HCT116 (cell line): ENCODE data around the gene MLC1. TPM values are rescaled to one million over a fixed set of nuclear protein-coding genes. Genes with fewer than 3 reads are reported as not detected.

ENCODE experiments used
- ATAC-seq: fragments of 200-7000 bp; cut with Tn5 transposase; 2 replicates; pipeline ENCODE4 v1.9.1; 2020; ENCODE audit warnings: mild to moderate bottlenecking, moderate library complexity
- BruUV-seq: library from RNA; stranded (reverse); fragments of 400-500 nt; replicated peaks from 2 replicates; lab custom pipeline; 2021; lab: Mats Ljungman, UMichigan
- CTCF ChIA-PET: fragments of 300-600 bp; sonication (Branson Sonifier 250); formaldehyde crosslinking; loops from one replicate; lab custom pipeline; 2021; ENCODE audit warnings: antibody characterized with exemption; lab: Charles Lee
- POLR2A ChIA-PET: fragments of 300-600, 350-600 bp; sonication (Branson Sonifier 250); formaldehyde crosslinking; loops from one replicate; lab custom pipeline; 2021; ENCODE audit warnings: antibody characterized with exemption; lab: Charles Lee
- RAD21 ChIA-PET, 2 experiments: fragments of 300-600 bp; sonication (Branson Sonifier 250); formaldehyde crosslinking; loops; one replicate each; lab custom pipeline; 2023; ENCODE audit warnings: low total read pairs in 2 of 2; ENCODE audit not compliant: uncharacterized antibody in 2 of 2, unreplicated experiment in 2 of 2, low non-redundant PET in 1 of 2; lab: Charles Lee
- DNase-seq: peaks from one replicate; pipeline ENCODE4 v3.0.0-alpha.2; 2010; ENCODE audit warnings: low read depth, low spot score
- H2AFZ ChIP-seq: fragments of 200-600 bp; shearing (Covaris generic), sonication (generic); 2 replicates; pipeline ENCODE4 v1.6.1; 2017; ENCODE audit warnings: low read depth, mixed run types, mixed read lengths, antibody characterized with exemption, low read length; ENCODE audit not compliant: poor library complexity, severe bottlenecking
- H3K27ac ChIP-seq: 2 replicates; pipeline ENCODE4 v1.5.1; 2012; ENCODE audit warnings: low read depth, low read length
- H3K27me3 ChIP-seq: fragments of 200-600 bp; sonication (generic); 2 replicates; pipeline ENCODE4 v1.6.1; 2016; ENCODE audit warnings: mixed run types, low read length, mixed read lengths; ENCODE audit not compliant: insufficient read depth
- H3K36me3 ChIP-seq, 2 experiments: fragments of 200-500 bp in 1 of 2; fragments of 200-600 bp in 1 of 2; sonication (Bioruptor generic) in 1 of 2; sonication (generic) in 1 of 2; 2 replicates each; pipeline versions ENCODE4 v1.5.1 to v1.6.1; 2014 to 2016; ENCODE audit warnings: low read length in 2 of 2, inconsistent platforms in 1 of 2, mixed read lengths in 1 of 2, mixed run types in 1 of 2; ENCODE audit not compliant: insufficient read depth in 2 of 2, control insufficient read depth in 1 of 2
- H3K4me1 ChIP-seq, 2 experiments: fragments of 200-600 bp in 1 of 2; sonication (generic) in 1 of 2; 2 replicates each; pipeline versions ENCODE4 v1.5.1 to v1.6.1; 2012 to 2017; ENCODE audit warnings: low read length in 2 of 2, inconsistent platforms in 1 of 2, mild to moderate bottlenecking in 1 of 2, mixed read lengths in 1 of 2, mixed run types in 1 of 2, moderate library complexity in 1 of 2; ENCODE audit not compliant: insufficient read depth in 2 of 2, control insufficient read depth in 1 of 2
- H3K4me2 ChIP-seq: fragments of 200-600 bp; sonication (generic); 2 replicates; pipeline ENCODE4 v1.6.1; 2017; ENCODE audit warnings: mixed run types, low read length, mixed read lengths
- H3K4me3 ChIP-seq, 2 experiments: fragments of 200-600 bp in 1 of 2; sonication (generic) in 1 of 2; replicated peaks in 1 of 2; 2 replicates each; pipeline ENCODE4 v1.5.1; 2011 to 2016; ENCODE audit warnings: low read length in 2 of 2, control low read depth in 1 of 2, low read depth in 1 of 2, mild to moderate bottlenecking in 1 of 2, mixed read lengths in 1 of 2, mixed run types in 1 of 2
- H3K79me2 ChIP-seq: fragments of 200-600 bp; sonication (generic); 2 replicates; pipeline ENCODE4 v1.6.1; 2017; ENCODE audit warnings: mild to moderate bottlenecking, mixed run types, low read length, moderate library complexity, mixed read lengths; ENCODE audit not compliant: insufficient read depth
- H3K9ac ChIP-seq: fragments of 200-600 bp; sonication (generic); 2 replicates; pipeline ENCODE4 v1.6.1; 2016; ENCODE audit warnings: low read length, mixed read lengths
- H3K9me2 ChIP-seq: fragments of 200-600 bp; sonication (generic), shearing (Covaris generic); 2 replicates; pipeline ENCODE4 v1.6.1; 2017; ENCODE audit warnings: mixed run types, mild to moderate bottlenecking, moderate library complexity; ENCODE audit not compliant: insufficient read depth
- H3K9me3 ChIP-seq, 2 experiments: fragments of 200-500 bp in 1 of 2; fragments of 200-600 bp in 1 of 2; sonication (Bioruptor generic) in 1 of 2; sonication (generic) in 1 of 2; 2 replicates each; pipeline ENCODE4 v1.6.1; 2014 to 2017; ENCODE audit warnings: low read length in 2 of 2, mixed read lengths in 2 of 2, inconsistent platforms in 1 of 2, low read depth in 1 of 2, mild to moderate bottlenecking in 1 of 2, mixed run types in 1 of 2, moderate library complexity in 1 of 2; ENCODE audit not compliant: control insufficient read depth in 1 of 2, insufficient read depth in 1 of 2
- H4K20me1 ChIP-seq: fragments of 200-600 bp; sonication (generic), shearing (Covaris generic); 2 replicates; pipeline ENCODE4 v1.6.1; 2017; ENCODE audit warnings: mixed run types, mild to moderate bottlenecking, moderate library complexity; ENCODE audit not compliant: insufficient read depth
- EGR1 ChIP-seq: IDR thresholded peaks from 2 replicates; pipeline ENCODE4 v1.6.1; 2012; ENCODE audit warnings: low read depth
- ELF1 ChIP-seq: IDR thresholded peaks from 2 replicates; pipeline ENCODE4 v1.6.1; 2012; ENCODE audit warnings: low read depth, borderline replicate concordance
- EZH2 ChIP-seq: fragments of 200-600 bp; sonication (generic); IDR thresholded peaks from 2 replicates; pipeline ENCODE4 v1.6.1; 2017; ENCODE audit warnings: antibody characterized with exemption, mixed run types
- EZH2phosphoT487 ChIP-seq: fragments of 200-600 bp; IDR thresholded peaks from 2 replicates; pipeline ENCODE4 v1.6.1; 2018; ENCODE audit warnings: antibody characterized with exemption, borderline replicate concordance
- FOSL1 ChIP-seq: IDR thresholded peaks from 2 replicates; pipeline ENCODE4 v1.6.1; 2012; ENCODE audit warnings: low read depth
- JUND ChIP-seq: IDR thresholded peaks from 2 replicates; pipeline ENCODE4 v1.6.1; 2012
- MAX ChIP-seq: IDR thresholded peaks from 2 replicates; pipeline ENCODE4 v1.6.1; 2012
- POLR2AphosphoS5 ChIP-seq: IDR thresholded peaks from 2 replicates; pipeline ENCODE4 v1.6.1; 2011; ENCODE audit warnings: mild to moderate bottlenecking, low read depth, low read length, moderate library complexity
- RAD21 ChIP-seq: IDR thresholded peaks from 2 replicates; pipeline ENCODE4 v1.6.1; 2012; ENCODE audit warnings: low read depth, mild to moderate bottlenecking
- SRF ChIP-seq: IDR thresholded peaks from 2 replicates; pipeline ENCODE4 v1.6.1; 2012; ENCODE audit warnings: low read depth
- TCF7L2 ChIP-seq: IDR thresholded peaks from 2 replicates; pipeline ENCODE4 v1.7.0; 2011; ENCODE audit warnings: borderline replicate concordance, inconsistent platforms; ENCODE audit not compliant: insufficient read depth, insufficient read length; ENCODE audit errors: extremely low read depth
- YY1 ChIP-seq: IDR thresholded peaks from 2 replicates; pipeline ENCODE4 v1.6.1; 2011; ENCODE audit warnings: low read length, low read depth, moderate library complexity, mild to moderate bottlenecking; ENCODE audit not compliant: insufficient replicate concordance; ENCODE audit errors: extremely low read depth
- ZBTB33 ChIP-seq: IDR thresholded peaks from 2 replicates; pipeline ENCODE4 v1.6.1; 2011; ENCODE audit warnings: mild to moderate bottlenecking, low read length, moderate library complexity; ENCODE audit not compliant: insufficient replicate concordance; ENCODE audit errors: extremely low read depth
- ZFX ChIP-seq: fragments of 450-650 bp; IDR thresholded peaks from 2 replicates; pipeline ENCODE4 v1.6.1; 2017
- intact Hi-C: fragments of 100-400 bp; cut with micrococcal nuclease; formaldehyde crosslinking; loops from 2 replicates; pipeline ENCODE4 v1.10.0; 2022
- total RNA-seq: library from RNA; stranded (reverse); gene quantifications from one replicate; pipeline ENCODE4 v1.2.1, GENCODE V29; 2021; ENCODE audit not compliant: unreplicated experiment
- TF ChIP-seq, protein P1 (sequence below): IDR thresholded peaks from 2 replicates; pipeline ENCODE4 v1.6.1; 2012

MLC1 gene
- total RNA-seq, 1 experiment from 2014 or later, result not detected

GRCh38 chr22:50035131-50035881, 49.9 kb downstream of the MLC1 start:
- Histone ChIP-seq H3K9ac (no peak overlapping the region), H3K79me2 (no peaks in the 10 kb centered on the region), H3K4me2 (no peak overlapping the region), H3K9me2 (no peaks in the 10 kb centered on the region), H3K4me3 (no peak overlapping the region), H2AFZ (no peak overlapping the region), H3K27ac (no peak overlapping the region), H3K27me3 (no peaks in the 10 kb centered on the region), H3K4me1 (peaks cover 0 to 4% of the 10 kb centered on the region in 2 experiments; a peak in 2 of 4 replicates), H4K20me1 (no peaks in the 10 kb centered on the region), H3K9me3 (peaks cover 0 to 16% of the 10 kb centered on the region in 2 experiments; a peak in 2 of 4 replicates), H3K36me3 (no peaks in the 10 kb centered on the region)
- ATAC-seq (no peak), DNase-seq (no peak)
- CTCF ChIA-PET, result no interaction called here
- BruUV-seq, result no TSS peak
- intact Hi-C loops, result no loop called here
- RAD21 ChIA-PET, result no interaction called here
- POLR2A ChIA-PET, result no interaction called here
- TF ChIP-seq EGR1, result no peak
- no peak for TF ChIP-seq YY1
- TF ChIP-seq RAD21, result no peak
- TF ChIP-seq ZFX, result no peak
- TF ChIP-seq TCF7L2, result no peak
- TF ChIP-seq POLR2AphosphoS5, result no peak
- TF ChIP-seq FOSL1, result no peak
- TF ChIP-seq, protein P1, sequence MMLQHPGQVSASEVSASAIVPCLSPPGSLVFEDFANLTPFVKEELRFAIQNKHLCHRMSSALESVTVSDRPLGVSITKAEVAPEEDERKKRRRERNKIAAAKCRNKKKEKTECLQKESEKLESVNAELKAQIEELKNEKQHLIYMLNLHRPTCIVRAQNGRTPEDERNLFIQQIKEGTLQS, result no peak
- TF ChIP-seq EZH2, result no peak
- no peak for TF ChIP-seq ZBTB33
- no peak for TF ChIP-seq MAX
- no peak for TF ChIP-seq SRF
- no peak for TF ChIP-seq EZH2phosphoT487
- no peak for TF ChIP-seq ELF1
- TF ChIP-seq JUND, result no peak
